Adipocyte (in vitro differentiated cells): ENCODE results near the gene ACSL5.
"Not testable (repeated sequence)": the region's sequence is repeated elsewhere in the genome, so short reads cannot be mapped to it uniquely, and the experiment has no call there.

Experiments used
- DNase-seq: peaks from one replicate; pipeline ENCODE4 v3.0.0-alpha.2; 2015; ENCODE audit warnings: low read depth
- H3K27me3 ChIP-seq: replicated peaks from 2 replicates; pipeline ENCODE4 v1.7.0; 2013; ENCODE audit warnings: mild to moderate bottlenecking, low read length, moderate library complexity; ENCODE audit not compliant: control insufficient read depth, insufficient read depth
- H3K36me3 ChIP-seq: 2 replicates; pipeline ENCODE4 v1.7.0; 2013; ENCODE audit warnings: low read length, mild to moderate bottlenecking, moderate library complexity; ENCODE audit not compliant: control insufficient read depth, insufficient read depth, severe bottlenecking
- H3K4me1 ChIP-seq: 2 replicates; pipeline ENCODE4 v1.7.0; 2013; ENCODE audit warnings: mild to moderate bottlenecking, low read length, moderate library complexity; ENCODE audit not compliant: control insufficient read depth, insufficient read depth
- H3K4me3 ChIP-seq: 2 replicates; pipeline ENCODE4 v1.7.0; 2013; ENCODE audit warnings: mild to moderate bottlenecking, low read length, moderate library complexity
- H3K9ac ChIP-seq: 2 replicates; pipeline ENCODE4 v1.7.0; 2013; ENCODE audit warnings: mild to moderate bottlenecking, low read length, moderate library complexity
- H3K9me3 ChIP-seq: 2 replicates; pipeline ENCODE4 v1.7.0; 2013; ENCODE audit warnings: mild to moderate bottlenecking, low read length, moderate library complexity; ENCODE audit not compliant: control insufficient read depth

ACSL5 gene

DNA sequence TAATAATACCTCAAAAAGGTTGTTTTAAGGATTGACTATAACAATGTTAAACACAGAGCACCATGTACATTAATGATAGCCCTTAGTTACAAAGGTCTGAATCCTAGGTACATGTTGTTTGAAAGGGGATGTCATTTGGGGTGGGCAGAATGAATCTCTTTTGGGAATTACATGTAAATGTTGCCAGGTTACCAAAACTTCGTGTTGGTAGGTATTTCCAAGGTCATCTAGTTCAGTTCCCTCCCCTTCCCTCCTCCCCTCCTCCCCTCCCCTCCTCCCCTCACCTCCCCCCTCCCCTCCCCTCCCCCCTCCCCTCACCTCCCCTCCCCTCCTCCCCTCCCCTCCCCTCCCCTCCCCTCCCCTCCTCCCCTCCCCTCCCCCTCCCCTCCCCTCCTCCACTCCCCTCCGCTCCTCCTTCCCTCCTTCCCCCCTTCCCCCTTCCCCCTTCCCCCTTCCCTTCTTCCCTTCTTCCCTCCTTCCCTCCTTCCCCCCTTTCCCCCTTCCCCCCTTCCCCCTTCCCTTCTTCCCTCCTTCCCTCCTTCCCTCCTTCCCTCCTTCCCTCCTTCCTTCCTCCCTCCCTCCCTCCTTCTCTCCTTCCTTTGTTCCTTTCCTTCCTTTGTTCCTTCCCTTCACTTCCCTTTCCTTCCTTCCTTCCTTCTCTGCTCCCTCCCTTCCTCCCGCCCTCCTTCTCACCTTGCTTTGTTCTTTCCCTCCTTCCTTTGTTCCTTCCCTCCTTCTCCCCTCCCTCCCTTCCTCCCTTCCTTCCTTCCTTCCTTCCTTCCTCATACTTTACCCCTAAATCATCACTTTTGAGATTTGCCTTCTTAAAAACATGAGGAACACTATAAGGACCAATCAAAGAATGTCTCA lies 81.2 kb downstream of the ACSL5 start:
- Histone ChIP-seq H3K9ac (no peak overlapping the region), H3K36me3 (no peaks in the 10 kb centered on the region), H3K9me3 (peaks cover 4% of the 10 kb centered on the region), H3K4me1 (no peaks in the 10 kb centered on the region), H3K27me3 (no peaks in the 10 kb centered on the region), H3K4me3 (no peak overlapping the region)
- no peak for DNase-seq

GRCh38 chr10:112456533-112456932 lies 82.6 kb downstream of the ACSL5 start:
- Histone ChIP-seq H3K4me3 (no peak overlapping the region), H3K9me3 (peaks cover 4% of the 10 kb centered on the region), H3K36me3 (peaks cover 5% of the 10 kb centered on the region), H3K9ac (no peak overlapping the region), H3K4me1 (peaks cover 8% of the 10 kb centered on the region), H3K27me3 (no peaks in the 10 kb centered on the region)
- DNase-seq, result no peak

GRCh38 chr10:112460366-112460765 lies 86.5 kb downstream of the ACSL5 start:
- Histone ChIP-seq H3K27me3 (no peaks in the 10 kb centered on the region), H3K9ac (no peak overlapping the region), H3K4me1 (peaks cover 8% of the 10 kb centered on the region), H3K9me3 (no peaks in the 10 kb centered on the region), H3K4me3 (no peak overlapping the region), H3K36me3 (peaks cover 16% of the 10 kb centered on the region)
- no peak for DNase-seq

DNA sequence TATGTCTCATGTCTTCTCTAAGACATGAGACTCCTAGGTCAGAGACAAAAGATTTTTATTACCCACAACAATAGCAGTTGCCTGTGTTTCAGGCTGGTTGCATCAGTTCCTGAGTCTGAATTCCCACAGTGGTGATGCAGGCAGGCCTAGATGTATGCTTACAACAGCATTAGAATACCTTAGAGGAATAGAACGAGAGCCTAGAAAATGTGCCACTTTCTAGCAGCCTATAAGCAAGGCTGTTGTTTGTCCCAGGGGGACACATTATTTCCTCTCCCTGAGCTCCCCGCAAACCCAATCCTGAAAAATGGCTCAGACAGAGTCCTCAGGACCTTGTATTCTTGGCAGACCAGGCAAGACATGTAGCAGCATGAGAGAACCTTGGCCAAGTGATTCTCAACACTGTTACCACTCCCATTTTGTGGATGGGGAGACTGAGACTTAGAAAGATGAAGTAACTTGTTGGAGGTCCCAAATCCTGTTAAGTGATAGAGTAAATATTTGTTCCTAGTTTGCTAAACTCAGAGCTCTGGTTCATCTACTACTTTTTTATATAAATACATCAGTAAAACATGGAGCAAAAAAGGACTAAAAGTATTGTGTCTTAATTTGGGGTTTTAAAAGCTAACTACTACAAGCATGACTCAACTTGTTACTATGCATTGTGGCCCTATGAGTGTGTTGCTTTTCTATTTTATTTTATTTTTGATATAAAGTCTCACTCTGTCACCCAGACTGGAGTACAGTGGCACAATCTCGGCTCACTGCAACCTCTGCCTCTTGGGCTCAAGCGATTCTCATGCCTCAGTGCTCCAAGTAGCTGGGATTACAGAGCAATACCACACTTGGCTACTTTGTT lies 87.3 kb downstream of the ACSL5 start:
- DNase-seq, result peak; percentile 47
- no peak overlapping the region for H3K4me3 ChIP-seq
- H3K4me1 ChIP-seq, result peaks cover 8% of the 10 kb centered on the region
- H3K36me3 ChIP-seq, result peaks cover 25% of the 10 kb centered on the region
- H3K9me3 ChIP-seq, result no peaks in the 10 kb centered on the region
- H3K27me3 ChIP-seq, result no peaks in the 10 kb centered on the region
- H3K9ac ChIP-seq, result no peak overlapping the region

DNA sequence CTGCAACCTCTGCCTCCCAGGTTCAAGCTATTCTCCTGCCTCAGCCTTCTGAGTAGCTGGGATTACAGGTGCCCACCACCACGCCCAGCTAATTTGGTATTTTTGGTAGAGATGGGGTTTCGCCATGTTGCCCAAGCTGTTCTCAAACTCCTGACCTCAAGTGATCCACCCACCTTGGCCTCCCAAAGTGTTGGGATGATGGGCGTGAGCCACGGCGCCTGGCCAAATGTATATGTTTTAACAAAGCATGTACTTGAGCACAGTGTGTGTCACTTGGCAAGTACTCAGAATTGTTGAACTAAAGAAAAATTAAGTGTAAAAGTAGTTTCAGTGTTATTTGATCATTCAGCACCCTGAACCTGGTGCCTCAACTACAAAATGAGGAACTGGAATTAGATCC lies 90.2 kb downstream of the ACSL5 start:
- not testable (repeated sequence) for H3K27me3 ChIP-seq, H3K4me3 ChIP-seq, H3K9ac ChIP-seq, H3K4me1 ChIP-seq, DNase-seq, H3K9me3 ChIP-seq
- H3K36me3 ChIP-seq, result peaks cover 46% of the 10 kb centered on the region

DNA sequence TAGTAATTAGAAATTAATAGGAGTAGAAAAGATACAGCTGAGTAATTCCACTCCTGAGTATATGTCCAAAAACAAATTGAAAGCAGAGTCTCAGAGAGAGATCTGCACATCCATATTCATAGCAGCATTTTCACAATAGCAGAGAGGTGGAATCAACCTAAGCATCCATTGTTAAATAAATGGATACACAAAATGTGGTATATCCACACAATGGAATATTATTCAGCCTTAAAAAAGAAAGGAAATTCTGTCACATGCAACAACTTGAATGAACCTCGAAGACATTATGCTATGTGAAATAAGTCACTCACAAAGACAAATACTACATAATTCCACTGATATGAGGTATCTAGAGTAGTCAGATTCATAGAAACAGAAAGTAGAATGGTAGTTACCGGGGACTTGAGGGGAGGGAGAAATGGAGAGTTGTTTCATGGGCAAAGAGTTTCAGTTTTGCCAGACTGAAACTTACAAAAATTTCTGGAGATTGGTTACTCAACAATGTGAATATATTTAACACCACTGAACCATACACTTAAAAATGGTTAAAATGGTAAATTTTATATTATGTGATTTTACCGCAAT lies 91.5 kb downstream of the ACSL5 start:
- no peak overlapping the region for H3K9ac ChIP-seq
- peaks cover 8% of the 10 kb centered on the region for H3K4me1 ChIP-seq
- no peaks in the 10 kb centered on the region for H3K27me3 ChIP-seq
- H3K36me3 ChIP-seq, result peaks cover 46% of the 10 kb centered on the region
- DNase-seq, result no peak
- H3K4me3 ChIP-seq, result no peak overlapping the region
- H3K9me3 ChIP-seq, result no peaks in the 10 kb centered on the region

DNA sequence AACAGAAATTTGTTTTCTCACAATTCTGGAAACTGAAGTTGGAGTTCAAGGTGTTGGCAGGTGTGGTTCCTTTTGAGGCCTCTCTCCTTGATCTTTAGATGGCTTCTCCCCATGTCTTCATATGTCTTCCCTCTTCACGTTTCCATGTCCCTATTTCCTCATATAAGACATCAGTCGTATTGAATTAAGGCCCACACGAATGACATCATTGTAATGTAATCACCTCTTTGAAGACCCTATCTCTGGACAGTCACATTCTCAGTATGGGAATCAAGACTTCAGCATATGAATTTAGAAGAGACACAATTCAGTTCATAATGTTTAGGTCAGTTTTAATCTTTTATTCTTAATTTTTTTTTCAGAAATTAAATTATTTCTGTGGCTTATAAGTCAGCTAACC lies 92.9 kb downstream of the ACSL5 start:
- Histone ChIP-seq H3K27me3 (no peaks in the 10 kb centered on the region), H3K9ac (no peak overlapping the region), H3K36me3 (peaks cover 41% of the 10 kb centered on the region), H3K4me3 (no peak overlapping the region), H3K4me1 (peaks cover 3% of the 10 kb centered on the region), H3K9me3 (no peaks in the 10 kb centered on the region)
- no peak for DNase-seq

DNA sequence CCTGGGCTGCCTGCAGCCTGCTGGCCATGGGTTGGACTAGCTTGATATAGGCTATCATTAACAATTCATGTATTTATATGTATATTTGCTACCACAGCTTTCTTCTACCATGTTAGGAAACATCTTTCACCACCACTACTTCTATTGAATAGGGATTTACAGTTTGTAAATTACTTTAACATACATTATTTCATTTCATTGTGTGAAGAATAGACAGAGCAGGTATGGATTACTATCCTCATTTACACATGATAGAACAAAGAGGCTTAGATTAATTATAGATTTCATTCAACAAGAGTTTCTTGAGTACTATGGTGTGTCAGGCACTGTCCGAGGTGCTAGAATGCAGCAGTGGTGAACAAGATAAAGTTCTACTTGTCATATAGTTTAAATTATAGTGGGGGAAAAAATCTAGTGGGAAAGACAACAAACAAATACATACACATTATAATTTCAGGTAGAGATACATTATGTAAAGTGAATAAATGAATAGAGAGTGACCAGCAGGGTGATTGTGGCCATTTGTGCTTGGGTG lies 93.7 kb downstream of the ACSL5 start:
- no peak for DNase-seq
- Histone ChIP-seq H3K27me3 (no peaks in the 10 kb centered on the region), H3K9ac (no peak overlapping the region), H3K4me1 (peaks cover 7% of the 10 kb centered on the region), H3K4me3 (no peak overlapping the region), H3K36me3 (peaks cover 41% of the 10 kb centered on the region), H3K9me3 (no peaks in the 10 kb centered on the region)

GRCh38 chr10:112471878-112472487 lies 98.1 kb downstream of the ACSL5 start:
- Histone ChIP-seq H3K36me3 (peaks cover 17% of the 10 kb centered on the region), H3K9me3 (no peaks in the 10 kb centered on the region), H3K27me3 (no peaks in the 10 kb centered on the region), H3K4me3 (no peak overlapping the region), H3K9ac (peak overlapping the region; percentile 54), H3K4me1 (peaks cover 14% of the 10 kb centered on the region)
- peak; percentile 73 for DNase-seq

GRCh38 chr10:112475575-112476218 lies 101.8 kb downstream of the ACSL5 start:
- no peaks in the 10 kb centered on the region for H3K36me3 ChIP-seq
- no peak overlapping the region for H3K4me3 ChIP-seq
- no peaks in the 10 kb centered on the region for H3K27me3 ChIP-seq
- peak; percentile 70 for DNase-seq
- H3K9ac ChIP-seq, result no peak overlapping the region
- H3K4me1 ChIP-seq, result peaks cover 19% of the 10 kb centered on the region
- H3K9me3 ChIP-seq, result no peaks in the 10 kb centered on the region
